Right atrium auricular region (tissue), 2 donors: Measurements from ENCODE around the gene NFKBIL1. TPM values are rescaled to one million over a fixed set of nuclear protein-coding genes. Genes with fewer than 3 reads are reported as not detected.

Source experiments
- DNase-seq: peaks from one replicate; pipeline ENCODE4 v3.0.0-alpha.2; 2019; ENCODE audit warnings: low spot score
- H3K27ac ChIP-seq, 2 donors: fragments of 200-600 bp; sonication (generic); 1 replicate in 1 of 2; 2 replicates in 1 of 2; pipeline ENCODE4 v1.5.1; 2016 to 2019
- H3K27me3 ChIP-seq, 2 donors: fragments of 200-600 bp; sonication (generic); one replicate each; pipeline versions ENCODE4 v1.5.1 to v1.6.0; 2017 to 2019
- H3K36me3 ChIP-seq: fragments of 200-600 bp; sonication (generic); one replicate; pipeline ENCODE4 v1.5.1; 2016
- H3K4me1 ChIP-seq, 2 donors: fragments of 200-600 bp; sonication (generic); one replicate each; pipeline versions ENCODE4 v1.5.1 to v1.6.0; 2017 to 2019
- H3K4me3 ChIP-seq, 2 donors: fragments of 200-600 bp; sonication (generic); 1 replicate in 1 of 2; 2 replicates in 1 of 2; pipeline ENCODE4 v1.5.1; 2017 to 2019; ENCODE audit warnings: mild to moderate bottlenecking in 1 of 2, moderate library complexity in 1 of 2
- H3K9me3 ChIP-seq, 2 donors: fragments of 200-600 bp; sonication (generic); one replicate each; pipeline ENCODE4 v1.5.1; 2019
- total RNA-seq, 2 donors: library from RNA; depleted of rRNA; stranded (reverse); fragments of >200 nt; gene quantifications; one replicate each; pipeline ENCODE4 v1.1.0, GENCODE V29; 2016
- TF ChIP-seq, protein P1 (sequence below), 2 donors: fragments of 200-600 bp; sonication (generic); IDR thresholded peaks; one replicate each; pipeline ENCODE4 v1.5.1; 2019; ENCODE audit warnings: antibody characterized with exemption in 2 of 2

NFKBIL1 gene
- total RNA-seq, 2 donors from 2014 or later: 12.9 to 18.4 TPM

DNA sequence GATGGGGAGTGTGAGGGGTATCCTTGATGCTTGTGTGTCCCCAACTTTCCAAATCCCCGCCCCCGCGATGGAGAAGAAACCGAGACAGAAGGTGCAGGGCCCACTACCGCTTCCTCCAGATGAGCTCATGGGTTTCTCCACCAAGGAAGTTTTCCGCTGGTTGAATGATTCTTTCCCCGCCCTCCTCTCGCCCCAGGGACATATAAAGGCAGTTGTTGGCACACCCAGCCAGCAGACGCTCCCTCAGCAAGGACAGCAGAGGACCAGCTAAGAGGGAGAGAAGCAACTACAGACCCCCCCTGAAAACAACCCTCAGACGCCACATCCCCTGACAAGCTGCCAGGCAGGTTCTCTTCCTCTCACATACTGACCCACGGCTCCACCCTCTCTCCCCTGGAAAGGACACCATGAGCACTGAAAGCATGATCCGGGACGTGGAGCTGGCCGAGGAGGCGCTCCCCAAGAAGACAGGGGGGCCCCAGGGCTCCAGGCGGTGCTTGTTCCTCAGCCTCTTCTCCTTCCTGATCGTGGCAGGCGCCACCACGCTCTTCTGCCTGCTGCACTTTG lies 28.0 kb downstream of the NFKBIL1 start, which contains the start of gene TNF:
TNF (plus strand) TSS at position 231 of the 567 bp plus-strand sequence; CDS start at position 408, 177 bp downstream.
- Histone ChIP-seq H3K9me3 (no peaks in the 10 kb centered on the region), H3K27me3 (no peaks in the 10 kb centered on the region), H3K4me3 (peak within 1 kb of the TSS; percentile 25 to 42), H3K4me1 (peaks cover 0 to 1% of the 10 kb centered on the region in 2 donors), H3K27ac (peak within 1 kb of the TSS; percentile 35 to 39), H3K36me3 (no peaks in the 10 kb centered on the region)
- TF ChIP-seq, protein P1, sequence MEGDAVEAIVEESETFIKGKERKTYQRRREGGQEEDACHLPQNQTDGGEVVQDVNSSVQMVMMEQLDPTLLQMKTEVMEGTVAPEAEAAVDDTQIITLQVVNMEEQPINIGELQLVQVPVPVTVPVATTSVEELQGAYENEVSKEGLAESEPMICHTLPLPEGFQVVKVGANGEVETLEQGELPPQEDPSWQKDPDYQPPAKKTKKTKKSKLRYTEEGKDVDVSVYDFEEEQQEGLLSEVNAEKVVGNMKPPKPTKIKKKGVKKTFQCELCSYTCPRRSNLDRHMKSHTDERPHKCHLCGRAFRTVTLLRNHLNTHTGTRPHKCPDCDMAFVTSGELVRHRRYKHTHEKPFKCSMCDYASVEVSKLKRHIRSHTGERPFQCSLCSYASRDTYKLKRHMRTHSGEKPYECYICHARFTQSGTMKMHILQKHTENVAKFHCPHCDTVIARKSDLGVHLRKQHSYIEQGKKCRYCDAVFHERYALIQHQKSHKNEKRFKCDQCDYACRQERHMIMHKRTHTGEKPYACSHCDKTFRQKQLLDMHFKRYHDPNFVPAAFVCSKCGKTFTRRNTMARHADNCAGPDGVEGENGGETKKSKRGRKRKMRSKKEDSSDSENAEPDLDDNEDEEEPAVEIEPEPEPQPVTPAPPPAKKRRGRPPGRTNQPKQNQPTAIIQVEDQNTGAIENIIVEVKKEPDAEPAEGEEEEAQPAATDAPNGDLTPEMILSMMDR (IDR thresholded peaks at IDR 0.05): no peak
- DNase-seq: peak; percentile 69

DNA sequence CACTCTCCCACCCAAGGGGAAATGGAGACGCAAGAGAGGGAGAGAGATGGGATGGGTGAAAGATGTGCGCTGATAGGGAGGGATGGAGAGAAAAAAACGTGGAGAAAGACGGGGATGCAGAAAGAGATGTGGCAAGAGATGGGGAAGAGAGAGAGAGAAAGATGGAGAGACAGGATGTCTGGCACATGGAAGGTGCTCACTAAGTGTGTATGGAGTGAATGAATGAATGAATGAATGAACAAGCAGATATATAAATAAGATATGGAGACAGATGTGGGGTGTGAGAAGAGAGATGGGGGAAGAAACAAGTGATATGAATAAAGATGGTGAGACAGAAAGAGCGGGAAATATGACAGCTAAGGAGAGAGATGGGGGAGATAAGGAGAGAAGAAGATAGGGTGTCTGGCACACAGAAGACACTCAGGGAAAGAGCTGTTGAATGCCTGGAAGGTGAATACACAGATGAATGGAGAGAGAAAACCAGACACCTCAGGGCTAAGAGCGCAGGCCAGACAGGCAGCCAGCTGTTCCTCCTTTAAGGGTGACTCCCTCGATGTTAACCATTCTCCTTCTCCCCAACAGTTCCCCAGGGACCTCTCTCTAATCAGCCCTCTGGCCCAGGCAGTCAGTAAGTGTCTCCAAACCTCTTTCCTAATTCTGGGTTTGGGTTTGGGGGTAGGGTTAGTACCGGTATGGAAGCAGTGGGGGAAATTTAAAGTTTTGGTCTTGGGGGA lies 28.7 kb downstream of the NFKBIL1 start:
- H3K27me3 ChIP-seq: no peaks in the 10 kb centered on the region
- peaks cover 0 to 5% of the 10 kb centered on the region in 2 donors for H3K4me1 ChIP-seq
- H3K36me3 ChIP-seq: no peaks in the 10 kb centered on the region
- peak overlapping the region; percentile 25 to 42 for H3K4me3 ChIP-seq
- TF ChIP-seq, protein P1 (IDR thresholded peaks at IDR 0.05): no peak
- no peak for DNase-seq
- peak overlapping the region; percentile 35 to 39 for H3K27ac ChIP-seq
- no peaks in the 10 kb centered on the region for H3K9me3 ChIP-seq

DNA sequence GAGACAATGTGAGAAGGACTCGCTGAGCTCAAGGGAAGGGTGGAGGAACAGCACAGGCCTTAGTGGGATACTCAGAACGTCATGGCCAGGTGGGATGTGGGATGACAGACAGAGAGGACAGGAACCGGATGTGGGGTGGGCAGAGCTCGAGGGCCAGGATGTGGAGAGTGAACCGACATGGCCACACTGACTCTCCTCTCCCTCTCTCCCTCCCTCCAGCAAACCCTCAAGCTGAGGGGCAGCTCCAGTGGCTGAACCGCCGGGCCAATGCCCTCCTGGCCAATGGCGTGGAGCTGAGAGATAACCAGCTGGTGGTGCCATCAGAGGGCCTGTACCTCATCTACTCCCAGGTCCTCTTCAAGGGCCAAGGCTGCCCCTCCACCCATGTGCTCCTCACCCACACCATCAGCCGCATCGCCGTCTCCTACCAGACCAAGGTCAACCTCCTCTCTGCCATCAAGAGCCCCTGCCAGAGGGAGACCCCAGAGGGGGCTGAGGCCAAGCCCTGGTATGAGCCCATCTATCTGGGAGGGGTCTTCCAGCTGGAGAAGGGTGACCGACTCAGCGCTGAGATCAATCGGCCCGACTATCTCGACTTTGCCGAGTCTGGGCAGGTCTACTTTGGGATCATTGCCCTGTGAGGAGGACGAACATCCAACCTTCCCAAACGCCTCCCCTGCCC lies 29.6 kb downstream of the NFKBIL1 start:
- no peak overlapping the region for H3K4me3 ChIP-seq
- H3K4me1 ChIP-seq: peaks cover 0 to 13% of the 10 kb centered on the region in 2 donors
- H3K27me3 ChIP-seq: no peaks in the 10 kb centered on the region
- no peaks in the 10 kb centered on the region for H3K36me3 ChIP-seq
- H3K27ac ChIP-seq: no peak overlapping the region
- no peak for DNase-seq
- H3K9me3 ChIP-seq: no peaks in the 10 kb centered on the region
- TF ChIP-seq, protein P1 (IDR thresholded peaks at IDR 0.05): no peak

DNA sequence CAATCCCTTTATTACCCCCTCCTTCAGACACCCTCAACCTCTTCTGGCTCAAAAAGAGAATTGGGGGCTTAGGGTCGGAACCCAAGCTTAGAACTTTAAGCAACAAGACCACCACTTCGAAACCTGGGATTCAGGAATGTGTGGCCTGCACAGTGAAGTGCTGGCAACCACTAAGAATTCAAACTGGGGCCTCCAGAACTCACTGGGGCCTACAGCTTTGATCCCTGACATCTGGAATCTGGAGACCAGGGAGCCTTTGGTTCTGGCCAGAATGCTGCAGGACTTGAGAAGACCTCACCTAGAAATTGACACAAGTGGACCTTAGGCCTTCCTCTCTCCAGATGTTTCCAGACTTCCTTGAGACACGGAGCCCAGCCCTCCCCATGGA lies 30.2 kb downstream of the NFKBIL1 start:
- TF ChIP-seq, protein P1 (IDR thresholded peaks at IDR 0.05): no peak
- peaks cover 0 to 18% of the 10 kb centered on the region in 2 donors for H3K4me1 ChIP-seq
- no peaks in the 10 kb centered on the region for H3K9me3 ChIP-seq
- H3K36me3 ChIP-seq: no peaks in the 10 kb centered on the region
- DNase-seq: no peak
- no peak overlapping the region for H3K4me3 ChIP-seq
- no peak overlapping the region for H3K27ac ChIP-seq
- H3K27me3 ChIP-seq: no peaks in the 10 kb centered on the region

DNA sequence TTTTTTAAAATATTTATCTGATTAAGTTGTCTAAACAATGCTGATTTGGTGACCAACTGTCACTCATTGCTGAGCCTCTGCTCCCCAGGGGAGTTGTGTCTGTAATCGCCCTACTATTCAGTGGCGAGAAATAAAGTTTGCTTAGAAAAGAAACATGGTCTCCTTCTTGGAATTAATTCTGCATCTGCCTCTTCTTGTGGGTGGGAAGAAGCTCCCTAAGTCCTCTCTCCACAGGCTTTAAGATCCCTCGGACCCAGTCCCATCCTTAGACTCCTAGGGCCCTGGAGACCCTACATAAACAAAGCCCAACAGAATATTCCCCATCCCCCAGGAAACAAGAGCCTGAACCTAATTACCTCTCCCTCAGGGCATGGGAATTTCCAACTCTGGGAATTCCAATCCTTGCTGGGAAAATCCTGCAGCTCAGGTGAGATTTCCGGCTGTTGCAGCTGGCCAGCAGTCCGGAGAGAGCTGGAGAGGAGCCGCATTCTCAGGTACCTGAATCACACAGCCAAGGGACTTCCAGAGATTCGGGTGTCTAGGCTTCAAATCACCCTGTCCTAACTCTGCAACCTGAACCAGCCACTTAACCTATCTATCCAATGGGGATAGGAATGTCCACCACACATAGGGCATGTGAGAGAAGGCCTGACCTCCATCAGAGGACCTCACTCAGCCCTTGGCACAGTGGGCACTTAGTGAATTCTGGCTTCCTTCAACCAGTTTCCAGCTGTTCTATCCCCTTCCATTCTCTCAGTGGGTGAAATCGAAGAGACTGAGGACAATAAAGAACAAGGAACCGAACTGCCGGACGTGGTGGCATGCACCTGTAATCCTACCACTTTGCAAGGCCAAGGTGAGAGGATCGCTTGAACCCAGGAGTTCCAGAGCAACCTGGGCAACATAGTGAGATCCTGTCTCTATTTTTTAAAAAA lies 31.0 kb downstream of the NFKBIL1 start:
- Histone ChIP-seq H3K4me3 (no peak overlapping the region), H3K27ac (no peak overlapping the region), H3K36me3 (no peaks in the 10 kb centered on the region), H3K27me3 (no peaks in the 10 kb centered on the region), H3K9me3 (no peaks in the 10 kb centered on the region), H3K4me1 (peaks cover 0 to 18% of the 10 kb centered on the region in 2 donors)
- TF ChIP-seq, protein P1 (IDR thresholded peaks at IDR 0.05): no peak
- DNase-seq: no peak
